B cell (primary cell): ENCODE results near the gene STPG4. TPM values are rescaled to one million over a fixed set of nuclear protein-coding genes. Genes with fewer than 3 reads are reported as not detected.

Source experiments
- ATAC-seq: fragments of 200-7000 bp; cut with Tn5 transposase; one replicate; pipeline ENCODE4 v1.10.0; 2021; ENCODE audit warnings: low read depth, mild to moderate bottlenecking, moderate number of reproducible peaks, moderate library complexity
- CTCF ChIA-PET: fragments of 350-600 bp; sonication (Branson Sonifier 250); formaldehyde crosslinking; loops from one replicate; lab custom pipeline; 2021; ENCODE audit warnings: antibody characterized with exemption, inconsistent platforms; lab: Charles Lee
- POLR2A ChIA-PET: fragments of 350-600 bp; sonication (Branson Sonifier 250); formaldehyde crosslinking; loops from one replicate; lab custom pipeline; 2021; ENCODE audit warnings: antibody characterized with exemption; lab: Charles Lee
- DNase-seq: peaks from one replicate; pipeline ENCODE4 v3.0.0; 2013
- H2AFZ ChIP-seq: 2 replicates; pipeline ENCODE4 v1.6.1; 2012; ENCODE audit warnings: mild to moderate bottlenecking, low read depth, low read length; ENCODE audit not compliant: insufficient read depth, poor library complexity, severe bottlenecking
- H3K27ac ChIP-seq, 2 donors: 1 replicate in 1 of 2; 2 replicates in 1 of 2; pipeline ENCODE4 v1.5.1; 2012 to 2013; ENCODE audit warnings: low read length in 2 of 2, mild to moderate bottlenecking in 2 of 2, moderate library complexity in 1 of 2
- H3K27me3 ChIP-seq, 4 experiments: fragments of 200-600 bp in 1 of 4; sonication (generic) in 1 of 4; replicated peaks in 1 of 4; 1 replicate in 2 of 4; 2 replicates in 2 of 4; pipeline versions ENCODE4 v1.6.1 to v1.7.0; 2013 to 2016; ENCODE audit warnings: low read length in 3 of 4, mild to moderate bottlenecking in 2 of 4, mixed read lengths in 1 of 4, moderate library complexity in 1 of 4; ENCODE audit not compliant: insufficient read depth in 4 of 4, control insufficient read depth in 3 of 4; ENCODE audit errors: control extremely low read depth in 1 of 4
- H3K36me3 ChIP-seq, 2 experiments: replicated peaks in 1 of 2; 1 replicate in 1 of 2; 2 replicates in 1 of 2; pipeline versions ENCODE4 v1.6.1 to v1.7.1; 2013; ENCODE audit warnings: low read length in 1 of 2; ENCODE audit not compliant: insufficient read depth in 2 of 2, control insufficient read depth in 1 of 2; ENCODE audit errors: control extremely low read depth in 1 of 2, extremely low read depth in 1 of 2
- H3K4me1 ChIP-seq, 2 donors: fragments of 200-600 bp in 1 of 2; sonication (generic) in 1 of 2; 1 replicate in 1 of 2; 2 replicates in 1 of 2; pipeline versions ENCODE4 v1.5.1 to v1.6.1; 2013 to 2017; ENCODE audit warnings: low read length in 2 of 2; ENCODE audit not compliant: control insufficient read depth in 2 of 2, insufficient read depth in 2 of 2
- H3K4me2 ChIP-seq: replicated peaks from 2 replicates; pipeline ENCODE3; 2012; ENCODE audit warnings: mild to moderate bottlenecking, low read depth, low read length; ENCODE audit not compliant: poor library complexity, severe bottlenecking
- H3K4me3 ChIP-seq, 5 experiments: fragments of 200-600 bp in 1 of 5; sonication (generic) in 1 of 5; 1 replicate in 3 of 5; 2 replicates in 2 of 5; pipeline versions ENCODE4 v1.5.1 to v1.7.0; 2011 to 2016; ENCODE audit warnings: low read length in 4 of 5, mild to moderate bottlenecking in 4 of 5, low read depth in 2 of 5, control low read depth in 1 of 5, moderate library complexity in 1 of 5; ENCODE audit not compliant: insufficient read depth in 1 of 5; ENCODE audit errors: control extremely low read depth in 1 of 5, extremely low read depth in 1 of 5
- H3K79me2 ChIP-seq: fragments of 200-600 bp; sonication (generic); one replicate; pipeline ENCODE4 v1.6.0; 2016; ENCODE audit warnings: low read length; ENCODE audit not compliant: control insufficient read depth, insufficient read depth
- H3K9ac ChIP-seq: fragments of 200-600 bp; sonication (generic); 2 replicates; pipeline ENCODE4 v1.6.1; 2017; ENCODE audit warnings: mild to moderate bottlenecking, low read length, moderate library complexity
- H3K9me3 ChIP-seq, 3 donors: one replicate each; pipeline versions ENCODE4 v1.6.1 to v1.7.1; 2013; ENCODE audit warnings: low read length in 2 of 3; ENCODE audit not compliant: control insufficient read depth in 2 of 3, insufficient read depth in 1 of 3; ENCODE audit errors: control extremely low read depth in 1 of 3
- H4K20me1 ChIP-seq: 2 replicates; pipeline ENCODE4 v1.6.0; 2012; ENCODE audit warnings: mild to moderate bottlenecking, low read length; ENCODE audit not compliant: insufficient read depth, control insufficient read depth, poor library complexity, severe bottlenecking
- H3K27ac Mint-ChIP-seq: one replicate; pipeline ENCODE4 v1.8.0; 2021; ENCODE audit warnings: mixed read lengths
- H3K27me3 Mint-ChIP-seq: one replicate; pipeline ENCODE4 v1.8.0; 2021; ENCODE audit warnings: mixed read lengths
- H3K4me1 Mint-ChIP-seq: one replicate; pipeline ENCODE4 v1.8.0; 2021; ENCODE audit warnings: mixed read lengths
- H3K4me3 Mint-ChIP-seq: one replicate; pipeline ENCODE4 v1.8.0; 2021; ENCODE audit warnings: mixed read lengths
- H3K9me3 Mint-ChIP-seq: one replicate; pipeline ENCODE4 v1.8.0; 2022; ENCODE audit warnings: mixed read lengths; ENCODE audit not compliant: insufficient read depth
- CTCF ChIP-seq: fragments of 200-600 bp; IDR thresholded peaks from one replicate; pipeline ENCODE4 v1.8.0; 2022; ENCODE audit warnings: antibody characterized with exemption, mild to moderate bottlenecking
- EZH2 ChIP-seq: IDR thresholded peaks from 2 replicates; pipeline ENCODE4 v1.6.1; 2012; ENCODE audit warnings: borderline replicate concordance, low read depth, mild to moderate bottlenecking, moderate library complexity, low read length; ENCODE audit not compliant: insufficient read depth, poor library complexity, severe bottlenecking
- WGBS: methylation state at CpG from one replicate; pipeline ENCODE4 v1.1.5; 2013; ENCODE audit warnings: missing lambda C conversion rate; ENCODE audit not compliant: insufficient coverage; 5-methylcytosine and 5-hydroxymethylcytosine counted together
- intact Hi-C: fragments of 100-400 bp; cut with micrococcal nuclease; formaldehyde crosslinking; loops from one replicate; pipeline ENCODE4 v1.10.0; 2022
- polyA plus RNA-seq: library from polyadenylated mRNA; depleted of rRNA; stranded (reverse); fragments of >200 nt; gene quantifications from 2 replicates; pipeline ENCODE4 v1.2.3, GENCODE V29; 2012
- total RNA-seq, 2 donors: library from RNA; stranded (reverse); fragments of 120-200 nt in 1 of 2; gene quantifications; 1 replicate in 1 of 2; 2 replicates in 1 of 2; pipeline versions ENCODE4 v1.2.3 to v1.2.4, GENCODE V29; 2013 to 2022

STPG4 gene
- total and polyA plus RNA-seq, 2 donors (not counting 1 experiment from before 2014, with no cell fraction given): 0.31 to 0.79 TPM

GRCh38 chr2:47040651-47041050 lies 114.5 kb downstream of the STPG4 start:
- no peak for DNase-seq
- TF ChIP-seq CTCF (no peak), EZH2 (no peak)
- H3K9me3 ChIP-seq: no peaks in the 10 kb centered on the region
- H2AFZ ChIP-seq: no peak overlapping the region
- intact Hi-C loops: no loop called here
- no peak overlapping the region for H3K4me3 Mint-ChIP-seq
- no peak for ATAC-seq
- peak overlapping the region; percentile 21 for H3K27ac Mint-ChIP-seq
- ChIA-PET CTCF (no interaction called here), POLR2A (interaction anchor here (0.6 kb wide), 1 partner anchor 29 kb away, joined by 4 read pairs; no protein-coding TSS in a partner anchor)
- H3K27me3 Mint-ChIP-seq: no peaks in the 10 kb centered on the region
- H3K27me3 ChIP-seq: no peaks in the 10 kb centered on the region
- no peak overlapping the region for H3K4me3 ChIP-seq
- 98% methylated on average over 10 of the region's 10 CpGs for WGBS
- peaks cover 56% of the 10 kb centered on the region for H3K79me2 ChIP-seq
- no peak overlapping the region for H3K4me2 ChIP-seq
- peaks cover 21% of the 10 kb centered on the region for H4K20me1 ChIP-seq
- no peaks in the 10 kb centered on the region for H3K9me3 Mint-ChIP-seq
- no peak overlapping the region for H3K9ac ChIP-seq
- H3K27ac ChIP-seq: no peak overlapping the region
- peaks cover 0 to 77% of the 10 kb centered on the region in 2 experiments for H3K36me3 ChIP-seq
- H3K4me1 ChIP-seq: peaks cover 36 to 45% of the 10 kb centered on the region in 2 donors
- peaks cover 58% of the 10 kb centered on the region for H3K4me1 Mint-ChIP-seq

- Histone ChIP-seq H3K9me3 (no peaks in the 10 kb centered on the region), H2AFZ (no peak overlapping the region), H3K4me1 (peaks cover 42 to 51% of the 10 kb centered on the region in 2 donors), H3K9ac (no peak overlapping the region), H3K4me2 (peak overlapping the region; percentile 53), H3K27me3 (no peaks in the 10 kb centered on the region), H3K79me2 (peaks cover 52% of the 10 kb centered on the region), H3K27ac (peak overlapping the region in 1 of 2 donors; percentile 62), H3K36me3 (peaks cover 0 to 78% of the 10 kb centered on the region in 2 experiments), H3K4me3 (no peak overlapping the region), H4K20me1 (peaks cover 24% of the 10 kb centered on the region)
- ATAC-seq (no peak), DNase-seq (no peak)
- WGBS: 97% methylated on average over 16 of the region's 17 CpGs
- intact Hi-C loops: loop anchor here (5.0 kb wide), 2 partner anchors 58 to 262 kb away; no protein-coding TSS in a partner anchor
- Mint-ChIP-seq H3K27me3 (no peaks in the 10 kb centered on the region), H3K9me3 (no peaks in the 10 kb centered on the region), H3K4me3 (no peak overlapping the region), H3K4me1 (peaks cover 64% of the 10 kb centered on the region), H3K27ac (peak overlapping the region; percentile 37)
- CTCF ChIA-PET: interaction anchor here (0.7 kb wide), 1 partner anchor 283 kb away, joined by 3 read pairs; no protein-coding TSS in a partner anchor
- TF ChIP-seq EZH2 (no peak), CTCF (no peak)
- POLR2A ChIA-PET: no interaction called here
These were observed 115.1 kb downstream of the STPG4 start for GRCh38 chr2:47039913-47040562.
